Right lobe of liver (tissue), 4 donors: Measurements from ENCODE around the gene NEK10.

Experiments used
- POLR2A ChIP-seq: fragments of 450-650 bp; IDR thresholded peaks from one replicate; pipeline ENCODE4 v1.6.1; 2017; ENCODE audit warnings: antibody characterized with exemption, mild to moderate bottlenecking
- TF ChIP-seq, protein P1 (sequence below), 4 donors: fragments of 200-600 bp in 3 of 4; fragments of 450-650 bp in 1 of 4; IDR thresholded peaks; one replicate each; pipeline versions ENCODE4 v1.5.1 to v1.8.0; 2016 to 2022; ENCODE audit warnings: antibody characterized with exemption in 4 of 4, mild to moderate bottlenecking in 2 of 4
- donor health status: DM: no; HTN: no; CAD: no.
- donor health status: DM: no; HTN: no; CAD: no.
- donor health status: DM: no; HTN: yes; CAD: no.

DNA sequence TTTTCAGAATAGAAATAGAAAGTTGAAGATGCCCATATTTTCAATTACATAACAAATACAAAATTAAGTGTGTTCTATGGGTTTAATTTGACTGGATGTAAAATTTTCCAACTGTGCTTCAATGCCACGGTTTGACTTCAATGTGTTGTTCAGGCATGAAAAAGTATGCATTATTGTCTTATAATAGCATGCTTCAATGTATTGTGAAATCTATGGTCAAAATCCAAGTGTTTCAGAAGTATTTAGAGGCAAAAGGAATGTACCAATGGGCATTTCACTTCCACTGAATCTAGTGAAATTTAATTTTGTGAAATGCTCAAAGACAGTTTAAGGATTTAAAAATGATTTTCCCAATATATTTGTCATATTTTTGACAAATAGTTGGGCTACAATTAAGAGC is 16.0 kb downstream of the NEK10 start:
- TF ChIP-seq POLR2A, result no peak
- TF ChIP-seq, protein P1, sequence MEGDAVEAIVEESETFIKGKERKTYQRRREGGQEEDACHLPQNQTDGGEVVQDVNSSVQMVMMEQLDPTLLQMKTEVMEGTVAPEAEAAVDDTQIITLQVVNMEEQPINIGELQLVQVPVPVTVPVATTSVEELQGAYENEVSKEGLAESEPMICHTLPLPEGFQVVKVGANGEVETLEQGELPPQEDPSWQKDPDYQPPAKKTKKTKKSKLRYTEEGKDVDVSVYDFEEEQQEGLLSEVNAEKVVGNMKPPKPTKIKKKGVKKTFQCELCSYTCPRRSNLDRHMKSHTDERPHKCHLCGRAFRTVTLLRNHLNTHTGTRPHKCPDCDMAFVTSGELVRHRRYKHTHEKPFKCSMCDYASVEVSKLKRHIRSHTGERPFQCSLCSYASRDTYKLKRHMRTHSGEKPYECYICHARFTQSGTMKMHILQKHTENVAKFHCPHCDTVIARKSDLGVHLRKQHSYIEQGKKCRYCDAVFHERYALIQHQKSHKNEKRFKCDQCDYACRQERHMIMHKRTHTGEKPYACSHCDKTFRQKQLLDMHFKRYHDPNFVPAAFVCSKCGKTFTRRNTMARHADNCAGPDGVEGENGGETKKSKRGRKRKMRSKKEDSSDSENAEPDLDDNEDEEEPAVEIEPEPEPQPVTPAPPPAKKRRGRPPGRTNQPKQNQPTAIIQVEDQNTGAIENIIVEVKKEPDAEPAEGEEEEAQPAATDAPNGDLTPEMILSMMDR (IDR thresholded peaks at IDR 0.05), result no peak
